ENCODE data around the gene CHRM4.

Gene CHRM4

DNA sequence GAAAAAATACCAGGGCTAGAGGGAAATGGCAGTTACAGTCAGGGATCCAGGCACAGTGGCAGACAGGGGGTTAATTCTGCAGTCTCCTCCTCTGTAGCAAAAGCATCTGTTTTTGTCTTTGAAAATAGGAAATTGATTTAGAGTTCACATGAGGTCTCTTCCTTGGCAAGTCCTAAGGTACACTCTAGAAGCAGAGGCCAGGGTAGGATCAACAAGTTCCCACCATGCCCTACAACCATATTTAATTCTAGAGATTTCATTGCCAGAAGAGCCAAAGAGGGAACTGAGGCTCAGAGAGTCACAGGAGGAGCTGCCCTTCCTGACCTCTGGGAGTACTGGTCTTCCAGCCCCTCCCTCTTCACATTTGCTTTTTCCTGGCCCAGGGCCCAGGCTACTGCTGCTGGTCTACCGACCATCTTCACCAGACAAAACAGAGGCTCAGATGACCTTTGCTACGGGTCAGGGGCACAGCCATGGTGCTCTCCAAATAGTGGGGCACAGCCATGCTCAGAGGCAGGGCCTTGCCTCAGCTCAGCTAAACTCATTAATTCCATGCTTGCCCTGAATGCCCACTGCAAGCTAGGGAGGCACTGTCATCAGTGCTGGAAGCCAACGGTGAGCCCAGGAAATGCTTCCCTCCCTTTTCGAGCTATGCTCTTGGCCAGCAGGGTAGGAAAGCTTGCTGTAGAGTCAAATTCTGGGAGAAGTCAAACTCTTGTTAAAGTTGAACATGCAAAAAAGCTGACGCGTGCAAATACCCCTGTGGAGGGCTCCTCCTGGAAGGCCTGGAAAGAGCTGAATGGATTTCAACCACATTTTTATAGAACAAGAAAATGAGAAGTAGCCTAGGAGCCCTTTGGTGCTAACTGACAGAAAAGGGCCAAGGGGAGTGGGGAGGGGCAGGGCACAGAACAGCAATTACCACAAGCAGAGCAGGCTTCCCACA is 11.7 kb upstream of the CHRM4 start:
- no peak for DNase-seq (ENCODE audit: low read depth)

DNA sequence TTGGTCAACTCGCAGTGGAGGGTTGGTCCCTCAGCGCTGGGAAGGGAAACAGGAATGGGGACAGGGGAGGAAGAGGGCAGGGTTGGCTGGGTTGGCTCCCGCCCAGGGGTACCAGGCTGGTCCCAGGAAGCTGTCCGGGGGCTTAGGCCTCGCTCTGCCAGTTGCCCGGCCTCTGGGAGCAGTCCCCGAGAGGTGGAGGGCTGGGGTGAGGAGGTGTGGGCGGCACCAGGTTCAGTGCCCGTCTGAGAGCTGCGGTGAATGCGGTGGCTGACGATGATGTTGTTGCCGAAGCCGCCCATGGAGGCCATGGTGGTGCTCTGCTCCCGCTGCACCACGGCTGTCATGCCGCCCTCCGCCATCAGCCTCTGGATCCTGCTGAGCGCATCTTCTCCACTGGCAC is 6.0 kb upstream of the CHRM4 start:
- DNase-seq (ENCODE audit: low read depth): no peak

DNA sequence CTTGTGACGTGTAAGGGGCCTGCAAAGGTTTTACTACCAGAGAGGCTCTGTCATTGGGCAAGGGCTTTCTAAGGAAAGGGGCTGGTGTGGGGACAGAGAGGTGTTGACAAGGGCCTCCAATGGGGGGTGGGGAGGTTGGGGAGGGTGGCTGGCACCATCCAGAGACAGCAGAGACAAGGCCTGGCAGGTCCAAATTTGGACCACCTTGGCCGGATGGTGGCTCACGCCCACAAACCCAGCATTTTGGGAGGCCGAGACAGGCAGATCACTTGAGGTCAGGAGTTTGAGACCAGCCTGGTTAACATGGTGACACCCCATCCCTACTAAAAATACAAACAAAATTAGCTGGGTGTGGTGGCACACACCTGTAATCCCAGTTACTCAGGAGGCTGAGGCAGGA is 2.2 kb upstream of the CHRM4 start:
- no peak for DNase-seq (ENCODE audit: low read depth)

DNA sequence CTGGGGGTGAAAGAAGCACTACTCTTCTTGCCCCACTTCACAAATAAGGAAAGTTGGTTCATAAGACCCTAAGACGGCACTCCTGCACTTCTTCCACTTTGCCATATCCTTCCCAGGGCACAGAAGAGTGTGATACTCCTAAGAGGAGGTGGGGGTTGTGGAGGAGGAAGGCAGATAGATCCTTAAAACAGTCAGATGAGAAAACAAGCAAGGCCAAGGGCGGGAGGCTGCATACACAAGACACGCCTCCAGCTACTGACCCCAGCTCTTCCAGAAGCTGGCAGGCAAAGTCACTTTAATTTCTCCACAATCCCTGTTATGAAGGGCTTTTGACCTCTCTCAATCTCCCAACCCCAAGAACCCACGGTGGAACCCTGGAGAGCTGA is 1.6 kb upstream of the CHRM4 start:
- no peak for DNase-seq (ENCODE audit: low read depth)

DNA sequence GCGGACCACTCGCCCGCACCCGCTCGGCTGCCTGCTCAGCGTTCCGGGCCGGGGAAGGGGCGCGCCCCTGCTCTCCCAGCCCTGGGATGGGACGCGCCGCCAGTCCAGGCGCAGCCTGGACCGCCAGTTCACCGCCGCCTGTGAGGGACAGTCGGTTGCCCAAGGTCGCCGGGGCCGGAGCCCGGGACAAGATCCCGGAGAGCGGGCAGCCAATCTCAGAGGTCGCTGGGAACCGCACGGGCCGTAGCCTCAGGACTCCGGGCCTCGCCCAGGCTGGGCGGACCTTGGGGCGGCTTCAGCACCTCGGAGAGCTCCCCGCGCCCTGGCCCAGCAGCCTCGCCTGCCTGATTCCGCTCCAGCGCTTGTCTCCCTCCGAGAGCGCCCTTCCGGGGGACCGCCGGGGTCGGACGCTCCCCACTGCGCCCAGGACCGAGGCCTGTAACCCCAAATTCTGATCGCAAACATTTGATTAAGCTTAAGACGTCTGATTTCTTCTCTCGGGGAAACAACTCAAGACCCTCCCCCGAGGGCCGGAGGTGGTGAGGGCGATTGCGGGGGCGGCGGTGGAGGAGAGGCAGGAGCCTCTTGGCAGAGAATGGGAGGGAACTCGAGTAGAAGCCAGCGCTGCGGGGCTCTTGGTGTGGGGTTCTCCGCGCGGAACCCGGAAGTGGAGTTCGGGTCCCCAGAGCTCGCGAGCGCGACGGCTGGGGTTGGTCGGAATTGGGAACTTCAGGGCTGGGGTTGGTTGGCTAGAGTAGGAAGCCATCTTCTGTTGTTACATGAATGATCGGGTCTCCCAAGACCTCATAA is 1.1 kb upstream of the CHRM4 start:
- peak; percentile 64 for DNase-seq (ENCODE audit: low read depth)

DNA sequence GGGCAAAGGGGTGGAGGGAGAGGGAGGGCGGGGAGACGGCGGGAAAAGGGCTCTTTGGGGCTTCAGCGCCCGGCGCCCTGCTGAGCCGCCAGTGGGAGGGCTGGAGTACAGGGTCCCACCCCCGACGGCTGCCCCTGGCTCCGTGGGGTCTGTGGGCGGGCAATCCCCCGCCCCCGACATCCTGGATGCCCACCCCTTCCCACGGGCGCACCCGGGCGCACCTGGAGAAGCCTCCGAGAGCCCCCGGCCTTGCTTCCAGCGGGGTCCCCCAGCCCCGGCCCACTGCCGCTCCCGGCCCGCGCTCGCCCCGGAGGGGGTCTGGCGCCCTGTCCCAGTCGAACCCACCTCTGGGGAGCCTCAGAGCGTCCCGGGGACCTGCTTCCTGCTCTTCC is 394 bp downstream of the CHRM4 start:
- no peak for DNase-seq (ENCODE audit: low read depth)

DNA sequence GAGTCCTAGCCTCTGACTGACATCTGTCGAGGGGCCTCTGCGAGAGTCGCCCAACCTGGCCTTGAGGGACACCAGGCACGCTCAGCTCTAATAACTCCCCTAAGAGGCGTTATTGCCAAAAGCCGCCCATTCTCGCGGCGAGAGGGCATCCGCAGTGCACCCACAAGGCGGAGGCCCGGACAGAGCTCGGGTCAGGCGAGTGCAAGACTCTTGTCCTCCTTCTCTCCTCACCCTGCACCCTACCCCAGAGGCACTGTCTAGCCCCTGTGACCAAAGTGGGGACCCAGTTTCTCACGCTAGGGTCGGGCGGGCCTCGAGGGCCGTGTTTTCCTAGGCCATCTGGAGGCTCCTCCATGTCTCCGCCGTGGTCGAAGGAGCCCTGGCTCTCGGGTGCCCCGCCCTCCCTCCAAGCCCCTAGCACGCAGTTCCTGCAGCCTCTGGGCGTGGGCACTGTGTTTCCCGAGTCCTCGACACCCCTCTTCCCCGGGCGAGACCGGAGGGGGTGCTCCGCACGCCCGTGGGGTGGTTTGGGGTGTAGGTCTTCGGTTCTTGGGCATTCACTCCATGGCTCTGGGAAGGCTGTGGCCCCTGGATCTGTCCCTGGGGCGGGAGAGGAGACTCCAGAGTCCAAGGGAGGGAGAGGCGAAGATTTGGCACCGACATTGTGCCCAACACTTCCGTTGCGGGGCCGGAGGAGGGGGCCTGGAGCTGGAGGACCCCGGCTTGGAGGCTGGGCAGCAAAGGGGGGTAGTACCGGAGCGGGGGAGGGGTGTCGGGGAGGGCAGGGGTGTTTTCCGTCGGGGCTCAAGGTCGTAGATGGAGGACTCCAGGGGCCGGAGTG is 1.0 kb downstream of the CHRM4 start:
- no peak for DNase-seq (ENCODE audit: low read depth)

DNA sequence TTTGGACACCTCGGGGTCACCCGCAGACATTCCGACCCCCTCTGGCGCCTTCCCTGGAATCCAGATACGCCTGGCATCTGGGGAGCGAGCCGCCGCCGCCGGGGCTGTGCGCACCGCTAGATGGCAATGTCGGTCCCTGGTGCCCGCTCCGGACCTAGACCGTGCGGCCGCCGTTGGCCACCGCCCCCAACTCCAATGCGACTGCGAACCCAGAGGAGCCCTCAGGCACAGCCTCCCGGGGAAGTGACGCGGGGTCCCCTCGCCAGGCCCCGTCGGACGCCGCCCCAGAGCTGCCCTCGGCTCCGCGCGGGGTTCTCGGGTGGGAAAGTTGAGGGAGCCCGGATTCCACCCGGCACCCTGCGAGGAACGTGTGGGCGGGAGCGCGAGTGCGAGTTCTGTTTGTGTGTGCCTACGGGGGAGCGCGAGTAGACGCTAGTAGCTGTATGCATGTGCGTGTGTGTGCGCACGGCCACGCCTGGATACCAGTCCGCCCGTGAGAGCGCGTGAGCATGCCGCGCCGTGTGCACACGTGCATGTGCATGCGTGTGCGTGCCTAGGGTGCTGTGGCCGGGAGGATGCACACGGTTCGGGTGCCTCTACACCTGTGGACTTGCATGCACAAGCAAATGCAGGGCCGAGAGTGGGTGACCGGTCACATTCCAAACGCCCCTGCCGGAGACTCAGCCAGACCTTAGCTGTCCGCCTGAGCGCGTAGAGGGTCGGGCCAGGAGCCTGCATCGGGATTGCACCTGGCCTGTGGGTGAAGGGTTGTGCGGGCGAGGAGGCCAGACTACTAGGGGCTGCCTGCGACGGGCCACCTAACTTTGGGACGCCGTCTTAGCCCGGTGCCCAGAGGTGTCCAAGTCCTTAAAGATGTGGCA is 1.9 kb downstream of the CHRM4 start:
- DNase-seq (ENCODE audit: low read depth): peak; percentile 37

DNA sequence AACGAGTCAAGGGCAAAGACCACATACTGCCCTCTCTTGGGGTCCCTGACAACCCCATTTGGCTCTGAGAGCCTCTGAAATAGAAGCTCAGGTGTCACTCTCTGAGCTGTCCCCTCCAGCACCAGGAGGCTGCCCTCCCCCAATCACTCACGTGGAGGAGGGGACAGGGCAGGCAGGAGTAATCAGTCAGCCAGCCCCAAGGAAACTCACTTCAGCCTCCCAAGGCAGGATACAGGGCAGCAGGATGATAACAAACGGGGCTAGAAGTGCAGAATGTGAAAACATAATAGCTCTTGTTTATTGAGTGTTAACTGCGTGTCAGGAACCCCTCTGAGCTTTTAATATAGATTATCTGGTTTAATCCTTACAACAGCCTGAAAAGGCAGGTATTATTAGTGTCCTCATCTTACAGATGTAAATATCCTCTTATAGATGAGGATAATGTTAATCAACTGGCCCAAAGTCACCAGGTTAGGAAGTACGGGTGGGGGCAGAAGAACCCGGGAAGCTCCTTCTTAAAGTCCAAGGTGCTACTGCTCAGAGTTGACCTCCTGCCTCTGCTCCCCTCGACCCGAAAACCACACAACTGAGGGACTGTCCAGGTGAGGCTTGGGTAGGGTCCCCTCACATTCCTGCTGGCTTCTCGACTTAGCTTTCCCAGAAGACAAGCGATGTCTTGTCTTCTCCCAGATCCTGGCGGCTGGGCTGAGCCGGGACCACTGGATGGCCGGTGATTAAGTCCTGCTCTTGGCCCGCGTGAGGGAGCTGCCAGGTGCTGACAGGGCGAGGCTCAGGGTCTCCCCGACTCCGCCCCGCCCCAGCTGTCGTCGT is 2.7 kb downstream of the CHRM4 start:
- no peak for DNase-seq (ENCODE audit: low read depth)

DNA sequence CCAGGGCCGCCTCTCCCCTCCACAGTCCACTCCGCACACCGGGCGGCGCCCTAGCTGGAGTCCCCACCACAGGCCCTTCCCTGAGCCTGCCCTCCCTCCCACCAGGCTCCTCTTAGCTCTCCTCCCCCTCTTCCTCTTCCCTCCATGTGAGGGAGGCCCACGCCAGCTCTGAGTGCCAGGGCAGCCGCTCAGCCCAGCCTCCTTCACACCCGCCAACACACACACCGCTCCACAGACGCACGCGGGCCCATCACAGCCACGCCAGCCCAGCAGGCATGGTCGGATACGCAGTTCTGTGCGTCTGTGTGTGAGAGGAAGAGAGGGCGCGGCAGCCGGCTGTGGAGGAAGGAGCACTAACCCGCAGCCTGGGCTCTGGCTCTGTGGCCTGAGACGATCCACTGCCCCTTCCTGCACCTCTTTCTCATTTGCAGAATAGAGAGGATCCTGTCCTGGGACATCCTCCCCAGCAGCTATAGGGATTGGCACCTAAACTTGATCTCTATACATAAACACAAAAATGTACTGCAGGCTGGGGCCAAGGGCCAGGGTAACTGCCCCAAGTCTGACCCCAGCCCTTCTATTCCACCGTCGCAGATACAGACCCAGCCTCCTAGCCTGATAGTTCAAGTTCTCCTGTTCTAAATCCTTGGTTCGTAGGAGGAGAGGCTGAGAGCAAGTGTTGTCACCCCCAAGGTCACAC is 3.5 kb downstream of the CHRM4 start:
- DNase-seq (ENCODE audit: low read depth): no peak

DNA sequence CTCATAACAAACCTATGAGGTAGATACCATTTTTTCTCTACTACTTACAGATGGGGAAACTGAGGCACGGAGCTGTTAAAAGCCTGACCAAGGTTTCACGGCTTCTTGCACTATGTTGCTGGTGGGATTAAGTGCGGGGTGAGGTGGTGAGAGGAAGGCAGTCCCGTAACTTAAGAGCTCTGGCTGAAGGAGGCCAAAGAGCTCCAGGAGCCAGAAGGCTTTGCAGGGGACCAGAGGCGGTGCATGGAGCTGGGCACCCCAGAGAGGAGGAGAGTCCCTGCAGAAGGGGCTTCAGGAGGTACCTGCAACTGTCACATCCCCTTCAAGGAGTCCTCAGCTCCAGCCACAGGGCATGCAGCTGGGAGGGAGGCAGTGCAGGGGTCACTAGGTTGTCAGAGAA is 4.1 kb downstream of the CHRM4 start:
- DNase-seq (ENCODE audit: low read depth): no peak

DNA sequence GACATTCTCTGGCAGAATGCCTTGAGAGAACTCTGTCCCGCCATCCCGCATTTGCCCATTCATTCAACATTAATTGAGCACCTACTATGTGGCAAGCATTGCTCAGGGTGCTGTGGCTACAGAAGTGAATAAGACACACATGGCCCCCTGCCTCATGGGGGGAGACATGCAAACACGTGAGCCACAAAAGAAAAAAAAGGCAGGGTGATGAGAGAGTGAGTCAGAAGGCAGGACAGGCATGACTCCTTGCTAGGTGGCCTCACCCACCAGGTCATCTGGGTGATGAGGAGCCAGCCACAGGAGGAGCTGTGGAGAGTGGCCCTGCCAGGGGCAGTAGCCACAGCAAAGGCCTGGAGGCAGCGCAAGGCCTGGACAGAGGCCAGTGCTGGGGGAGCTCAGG is 4.9 kb downstream of the CHRM4 start:
- no peak for DNase-seq (ENCODE audit: low read depth)

DNA sequence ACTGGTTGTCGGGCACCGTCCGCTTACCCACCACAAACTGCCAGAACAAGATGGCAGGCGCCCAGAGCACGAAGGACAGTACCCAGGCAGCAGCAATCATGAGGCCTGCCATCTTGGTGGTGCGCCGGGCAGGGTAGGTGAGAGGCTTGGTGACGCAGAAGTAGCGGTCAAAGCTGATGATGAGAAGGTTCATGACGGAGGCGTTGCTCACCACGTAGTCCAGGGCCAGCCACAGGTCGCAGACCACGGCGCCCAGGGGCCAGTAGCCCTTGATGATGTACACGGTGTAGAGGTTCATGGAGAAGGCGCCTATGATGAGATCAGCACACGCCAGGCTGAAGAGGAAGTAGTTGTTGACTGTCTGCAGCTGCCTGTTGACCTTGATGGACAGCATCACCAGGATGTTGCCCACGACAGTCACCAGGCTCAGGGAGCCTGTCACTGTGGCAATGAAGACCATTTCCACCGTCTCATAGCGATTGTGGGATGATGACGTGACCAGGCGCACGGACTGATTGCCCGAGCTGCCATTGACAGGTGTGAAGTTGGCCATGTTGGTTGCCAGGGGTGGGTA is 5.5 kb downstream of the CHRM4 start:
- DNase-seq (ENCODE audit: low read depth): no peak

DNA sequence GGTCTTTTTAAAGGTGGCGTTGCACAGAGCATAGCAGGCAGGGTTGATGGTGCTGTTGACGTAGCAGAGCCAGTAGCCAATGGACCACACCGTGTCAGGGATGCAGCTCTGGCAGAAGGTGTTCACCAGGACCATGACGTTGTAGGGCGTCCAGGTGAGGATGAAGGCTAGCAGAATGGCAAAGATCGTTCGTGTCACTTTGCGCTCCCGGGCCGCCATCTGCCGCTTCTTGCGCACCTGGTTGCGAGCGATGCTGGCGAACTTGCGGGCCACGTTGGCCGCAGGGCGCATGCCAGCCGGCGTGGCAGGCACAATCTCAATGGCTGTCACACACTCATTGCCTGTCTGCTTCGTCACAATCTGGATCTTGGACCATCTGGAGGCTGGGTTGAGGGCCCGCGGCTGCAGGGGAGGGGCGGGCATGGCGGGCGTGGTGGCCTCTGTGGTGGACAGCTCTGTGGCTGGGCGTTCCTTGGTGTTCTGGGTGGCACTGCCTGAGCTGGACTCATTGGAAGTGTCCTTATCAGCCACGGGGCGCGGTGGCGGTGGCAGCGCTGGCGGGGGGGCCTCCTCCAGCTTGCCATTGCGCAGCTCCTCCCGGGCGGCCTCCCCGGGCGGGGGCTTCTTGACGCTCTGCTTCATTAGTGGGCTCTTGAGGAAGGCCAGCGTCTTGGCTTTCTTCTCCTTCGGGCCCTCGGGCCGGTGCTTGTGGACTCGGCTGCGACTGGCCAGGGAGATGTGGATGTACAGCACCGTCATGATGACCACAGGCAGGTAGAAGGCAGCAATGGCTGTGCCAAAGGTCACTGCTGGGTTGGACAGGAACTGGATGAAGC is 6.2 kb downstream of the CHRM4 start:
- no peak for DNase-seq (ENCODE audit: low read depth)

DNA sequence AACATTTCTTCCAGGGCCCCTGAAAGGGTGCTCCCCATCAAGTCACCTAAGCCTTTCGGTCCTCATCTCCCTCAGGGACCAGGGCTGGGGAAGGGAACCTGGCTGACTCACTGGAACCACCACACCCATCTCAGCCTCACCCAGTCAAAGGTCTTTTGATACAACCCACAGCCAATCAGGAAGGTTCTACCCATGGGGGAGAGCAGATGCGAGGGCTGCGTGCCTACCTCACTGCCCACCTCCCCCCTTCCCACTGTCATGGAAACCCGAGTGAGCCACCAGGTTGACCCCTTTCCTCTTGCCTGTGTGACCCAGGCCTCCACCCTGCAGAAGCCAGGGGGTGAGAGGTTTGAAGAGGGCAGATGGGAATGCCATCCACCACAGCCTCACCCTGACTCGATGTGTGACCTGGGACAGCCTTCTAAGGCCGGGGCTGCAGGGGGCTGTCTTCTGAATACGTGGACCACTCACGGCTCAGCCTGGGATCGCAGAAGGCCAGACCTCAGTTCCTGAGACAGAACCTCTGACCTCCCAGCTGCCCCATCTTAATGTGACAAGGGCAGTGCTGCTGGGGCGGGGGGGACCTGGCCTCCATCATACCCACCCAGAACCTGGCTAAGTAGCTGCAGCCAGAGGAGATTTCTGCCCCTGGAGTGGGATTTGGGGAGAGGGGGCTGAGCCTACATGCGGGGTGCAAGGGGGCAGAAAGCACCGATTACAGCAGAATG is 7.4 kb downstream of the CHRM4 start:
- no peak for DNase-seq (ENCODE audit: low read depth)

DNA sequence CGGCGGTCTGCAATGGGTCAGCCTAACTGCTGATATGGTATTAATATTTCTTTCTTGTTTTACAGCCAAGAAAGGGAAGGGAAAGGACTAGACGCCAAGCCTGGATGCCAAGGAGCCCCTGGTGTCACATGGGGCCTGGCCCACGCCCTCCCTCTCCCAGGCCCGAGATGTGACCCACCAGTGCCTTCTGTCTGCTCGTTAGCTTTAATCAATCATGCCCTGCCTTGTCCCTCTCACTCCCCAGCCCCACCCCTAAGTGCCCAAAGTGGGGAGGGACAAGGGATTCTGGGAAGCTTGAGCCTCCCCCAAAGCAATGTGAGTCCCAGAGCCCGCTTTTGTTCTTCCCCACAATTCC is 8.2 kb downstream of the CHRM4 start:
- DNase-seq (ENCODE audit: low read depth): no peak

DNA sequence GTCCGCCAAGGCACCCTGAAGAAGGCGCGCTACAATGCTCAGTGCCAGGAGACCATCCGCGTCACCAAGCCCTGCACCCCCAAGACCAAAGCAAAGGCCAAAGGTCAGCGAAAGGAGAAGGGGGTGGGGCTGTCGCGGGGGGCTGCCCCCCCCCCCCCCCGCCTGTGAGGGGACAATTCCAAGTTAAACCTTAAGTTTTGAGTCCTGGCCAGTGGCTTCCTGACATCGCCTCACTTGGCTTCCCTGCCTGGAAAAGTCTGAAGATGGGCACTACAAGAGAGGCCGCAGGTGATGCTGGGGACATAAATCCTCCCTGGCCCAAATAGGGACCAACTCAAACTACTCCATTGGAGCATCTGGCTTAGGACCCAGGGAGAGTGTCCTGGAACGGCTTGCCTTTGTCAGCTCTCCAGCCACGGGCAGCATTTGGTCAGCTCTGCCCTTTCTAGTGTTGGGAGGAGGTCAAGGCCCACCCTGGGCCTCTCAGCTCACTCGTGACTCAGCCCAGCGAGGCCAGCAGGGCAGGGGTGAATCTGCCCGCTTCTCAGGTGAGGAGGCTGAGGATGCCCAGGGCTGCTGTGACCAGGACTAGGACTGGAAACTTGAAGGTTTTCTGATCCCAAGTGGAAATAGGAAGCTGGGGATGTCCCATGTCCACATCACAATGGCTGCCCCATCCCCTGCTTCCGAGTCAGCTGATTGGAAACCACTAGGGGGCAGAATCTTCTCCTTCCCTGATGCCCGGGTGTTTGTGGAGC is 8.8 kb downstream of the CHRM4 start:
- DNase-seq (ENCODE audit: low read depth): no peak

Data from activated T-cell treated with anti-CD3 and anti-CD28 coated beads for 24 hours (primary cell).